ENCODE data around the gene FLYWCH2. TPM values are rescaled to one million over a fixed set of nuclear protein-coding genes. Genes with fewer than 3 reads are reported as not detected.

Gene FLYWCH2
- total and polyA plus RNA-seq, 9 of the 15 experiments (the other 6 are each of a cell fraction or from before 2014, with no cell fraction given): 0.70 to 55.5 (median 7.6) TPM

DNA sequence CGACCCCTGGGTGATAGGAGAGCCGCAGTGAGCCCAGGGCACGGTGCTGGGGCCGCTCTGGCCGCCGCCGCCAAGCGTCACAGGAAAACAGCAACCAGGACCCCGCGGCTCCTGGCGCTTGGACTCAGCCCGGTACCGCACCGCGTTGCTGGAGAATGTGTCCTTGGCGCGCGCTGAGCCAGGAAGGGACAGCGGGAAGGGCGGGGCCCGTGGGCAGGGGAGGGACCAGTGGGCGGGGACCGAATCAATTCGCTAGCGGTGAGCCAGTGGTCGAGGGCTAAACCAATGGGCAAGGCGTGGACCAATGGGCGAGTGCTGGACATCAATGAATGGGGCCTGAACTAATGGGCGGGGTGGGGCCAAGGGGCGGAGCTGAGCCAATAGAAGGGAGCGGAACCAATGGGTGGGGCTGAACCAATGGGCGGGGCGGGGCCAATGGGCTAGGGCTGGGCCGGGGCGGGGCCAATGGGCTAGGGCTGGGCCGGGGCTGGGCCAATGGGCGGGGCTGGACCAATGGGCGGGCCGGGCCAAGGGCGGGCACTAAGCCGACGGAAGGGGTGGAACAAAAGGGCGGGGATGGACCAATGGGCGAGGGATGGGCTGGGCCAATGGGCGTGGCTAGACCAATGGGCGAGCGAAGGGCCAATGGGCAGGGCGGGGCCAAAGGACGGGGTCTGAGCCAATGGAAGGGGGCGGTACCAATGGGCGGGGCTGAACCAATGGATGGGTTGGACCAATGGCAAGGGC lies 22.4 kb downstream of the FLYWCH2 start (continued):
- TF ChIP-seq ZNF561 (CRISPR knock-in tag; conservative IDR thresholded peaks at IDR 0.05): no peak
- TF ChIP-seq DACH1 (IDR thresholded peaks at IDR 0.05; ENCODE audit: partially characterized antibody): no peak
- TF ChIP-seq HOXB6 (CRISPR knock-in tag; IDR thresholded peaks at IDR 0.05; ENCODE audit: borderline replicate concordance): no peak
- no peak for TF ChIP-seq SOX6 (IDR thresholded peaks at IDR 0.05)
- TF ChIP-seq ZEB2 (IDR thresholded peaks at IDR 0.05): no peak
- no peak for TF ChIP-seq GATAD2B (IDR thresholded peaks at IDR 0.05; ENCODE audit: borderline replicate concordance)
- TF ChIP-seq ELF4 (CRISPR knock-in tag; IDR thresholded peaks at IDR 0.05): peak; percentile 62; the same call in 1 of the 2 replicates
- no peak for TF ChIP-seq RHOXF2B (CRISPR knock-in tag; conservative IDR thresholded peaks at IDR 0.05)
- peak; percentile 85 for TF ChIP-seq RB1 (IDR thresholded peaks at IDR 0.05; ENCODE audit: low read depth)
- no peak for TF ChIP-seq DDX20 (tag; IDR thresholded peaks at IDR 0.05; ENCODE audit: low read depth)
- TF ChIP-seq ZNF175 (CRISPR knock-in tag; IDR thresholded peaks at IDR 0.05; ENCODE audit: low read depth): no peak
- TF ChIP-seq PRDM10 (IDR thresholded peaks at IDR 0.05; ENCODE audit: partially characterized antibody): no peak
- no peak for TF ChIP-seq TAF15 (IDR thresholded peaks at IDR 0.05; ENCODE audit: low read depth, low read length)
- no peak for TF ChIP-seq NCOA2 (IDR thresholded peaks at IDR 0.05; ENCODE audit: partially characterized antibody in 2 of 2)
- no peak for TF ChIP-seq SPI1 (IDR thresholded peaks at IDR 0.05; ENCODE audit: borderline replicate concordance, low read depth, low read length)
- TF ChIP-seq RBM14 (IDR thresholded peaks at IDR 0.05; ENCODE audit: borderline replicate concordance, insufficient read depth, low read depth, low read length): peak; percentile 82; the same call in 1 of the 2 replicates
- TF ChIP-seq BCLAF1 (IDR thresholded peaks at IDR 0.05; ENCODE audit: borderline replicate concordance in 1 of 2, control insufficient read depth in 1 of 2, low read depth in 2 of 2, low read length in 1 of 2): no peak
- TF ChIP-seq FOXA3 (CRISPR knock-in tag; conservative IDR thresholded peaks at IDR 0.05 in 1 of 2, IDR thresholded peaks at IDR 0.05 in 1 of 2): no peak
- TF ChIP-seq SIN3A (IDR thresholded peaks at IDR 0.05; ENCODE audit: borderline replicate concordance in 2 of 2, control insufficient read depth in 1 of 2, low read depth in 2 of 2, low read length in 2 of 2): 0 out of 4 replicates have a peak, but pooled peaks of 1 of the 2 experiments have one; percentile 68
